Hepatocyte (in vitro differentiated cells): ENCODE measurements around the gene RPP40. TPM values are rescaled to one million over a fixed set of nuclear protein-coding genes. Genes with fewer than 3 reads are reported as not detected.

Experiments used
- DNase-seq: peaks from one replicate; pipeline ENCODE4 v3.0.0-alpha.2; 2016; ENCODE audit warnings: low spot score
- H2AFZ ChIP-seq: fragments of 200-600 bp; sonication (generic); 2 replicates; pipeline ENCODE4 v1.6.0; 2016; ENCODE audit warnings: antibody characterized with exemption, mild to moderate bottlenecking
- H3K27ac ChIP-seq: fragments of 200-600 bp; sonication (generic); 2 replicates; pipeline ENCODE4 v1.5.1; 2016; ENCODE audit warnings: mild to moderate bottlenecking
- H3K27me3 ChIP-seq: fragments of 200-600 bp; sonication (generic); 2 replicates; pipeline ENCODE4 v1.6.1; 2016
- H3K36me3 ChIP-seq: fragments of 200-600 bp; sonication (generic); replicated peaks from 2 replicates; pipeline ENCODE4 v1.5.1; 2016; ENCODE audit warnings: low read depth; ENCODE audit not compliant: insufficient read depth
- H3K4me1 ChIP-seq: fragments of 200-600 bp; sonication (generic); 2 replicates; pipeline ENCODE4 v1.5.1; 2016; ENCODE audit warnings: mild to moderate bottlenecking, moderate library complexity; ENCODE audit not compliant: insufficient read depth
- H3K4me2 ChIP-seq: fragments of 200-600 bp; sonication (generic); 2 replicates; pipeline ENCODE4 v1.6.0; 2016
- H3K4me3 ChIP-seq: fragments of 200-600 bp; sonication (generic); 2 replicates; pipeline ENCODE4 v1.5.1; 2016; ENCODE audit warnings: mild to moderate bottlenecking
- H3K79me2 ChIP-seq: fragments of 200-600 bp; sonication (generic); 2 replicates; pipeline ENCODE4 v1.6.0; 2017; ENCODE audit warnings: mild to moderate bottlenecking
- H3K9me2 ChIP-seq: fragments of 200-600 bp; sonication (generic); replicated peaks from 2 replicates; pipeline ENCODE4 v1.6.0; 2017; ENCODE audit warnings: mild to moderate bottlenecking; ENCODE audit not compliant: insufficient read depth
- H3K9me3 ChIP-seq: fragments of 200-600 bp; sonication (generic); 2 replicates; pipeline ENCODE4 v1.5.1; 2016; ENCODE audit warnings: low read depth, mild to moderate bottlenecking
- H4K20me1 ChIP-seq: fragments of 200-600 bp; sonication (generic); 2 replicates; pipeline ENCODE4 v1.6.0; 2016; ENCODE audit warnings: mild to moderate bottlenecking; ENCODE audit not compliant: insufficient read depth, poor library complexity, severe bottlenecking
- CTCF ChIP-seq: fragments of 200-600 bp; sonication (generic); IDR thresholded peaks from 2 replicates; pipeline ENCODE4 v1.5.1; 2016; ENCODE audit warnings: antibody characterized with exemption, mild to moderate bottlenecking; ENCODE audit not compliant: poor library complexity
- EZH2 ChIP-seq: fragments of 200-600 bp; sonication (generic); IDR thresholded peaks from 2 replicates; pipeline ENCODE4 v1.6.1; 2016; ENCODE audit warnings: antibody characterized with exemption, mild to moderate bottlenecking, borderline replicate concordance
- EZH2phosphoT487 ChIP-seq: fragments of 200-600 bp; sonication (generic); IDR thresholded peaks from one replicate; pipeline ENCODE4 v1.6.1; 2018; ENCODE audit warnings: antibody characterized with exemption, mild to moderate bottlenecking, low read depth, moderate library complexity; ENCODE audit not compliant: unreplicated experiment, severe bottlenecking
- WGBS: methylation state at CpG from one replicate; pipeline ENCODE4 v1.1.6; 2016; ENCODE audit warnings: low lambda C conversion rate; ENCODE audit errors: missing lambda C conversion rate; 5-methylcytosine and 5-hydroxymethylcytosine counted together
- polyA plus RNA-seq: library from polyadenylated mRNA; unstranded; fragments of >200 nt; fragmentation: Nextera tagmentation; extraction: Ambion mirVana; gene quantifications from 2 replicates; pipeline ENCODE4 v1.2.1, GENCODE V29; 2016
- total RNA-seq: library from RNA; depleted of rRNA; stranded (reverse); fragments of >200 nt; gene quantifications from 2 replicates; pipeline ENCODE4 v1.2.3, GENCODE V29; 2014

The RPP40 gene
- total and polyA plus RNA-seq, 2 experiments from 2014 or later, result 17.7 to 24.8 TPM

GRCh38 chr6:5030596-5031136, 26.8 kb upstream of the RPP40 start:
- Histone ChIP-seq H3K27me3 (no peaks in the 10 kb centered on the region), H3K4me2 (no peak overlapping the region), H3K9me2 (no peaks in the 10 kb centered on the region), H3K36me3 (no peaks in the 10 kb centered on the region), H4K20me1 (no peaks in the 10 kb centered on the region), H2AFZ (peak overlapping the region; percentile 6), H3K4me3 (no peak overlapping the region), H3K4me1 (peaks cover 3% of the 10 kb centered on the region), H3K79me2 (no peaks in the 10 kb centered on the region), H3K9me3 (no peaks in the 10 kb centered on the region), H3K27ac (no peak overlapping the region)
- 26% methylated on average over 13 of the region's 13 CpGs for WGBS
- peak; percentile 89 for DNase-seq
- TF ChIP-seq EZH2phosphoT487 (no peak), CTCF (peak; percentile 63), EZH2 (no peak)

- H3K79me2 ChIP-seq, result no peaks in the 10 kb centered on the region
- no peaks in the 10 kb centered on the region for H3K9me3 ChIP-seq
- no peaks in the 10 kb centered on the region for H3K27me3 ChIP-seq
- 97% methylated on average over 5 of the region's 5 CpGs for WGBS
- peaks cover 6% of the 10 kb centered on the region for H3K4me1 ChIP-seq
- H3K4me3 ChIP-seq, result no peak overlapping the region
- no peak for DNase-seq
- H3K4me2 ChIP-seq, result no peak overlapping the region
- TF ChIP-seq CTCF, result no peak
- TF ChIP-seq EZH2phosphoT487, result no peak
- no peak for TF ChIP-seq EZH2
- no peaks in the 10 kb centered on the region for H4K20me1 ChIP-seq
- H3K36me3 ChIP-seq, result no peaks in the 10 kb centered on the region
- H2AFZ ChIP-seq, result no peak overlapping the region
- H3K27ac ChIP-seq, result no peak overlapping the region
- H3K9me2 ChIP-seq, result no peaks in the 10 kb centered on the region
These were observed 25.8 kb upstream of the RPP40 start for GRCh38 chr6:5029609-5030008.

- Histone ChIP-seq H3K36me3 (no peaks in the 10 kb centered on the region), H4K20me1 (no peaks in the 10 kb centered on the region), H3K9me2 (no peaks in the 10 kb centered on the region), H3K9me3 (no peaks in the 10 kb centered on the region), H3K4me3 (no peak overlapping the region), H3K27me3 (no peaks in the 10 kb centered on the region), H3K4me2 (no peak overlapping the region), H3K4me1 (peaks cover 6% of the 10 kb centered on the region), H3K79me2 (no peaks in the 10 kb centered on the region), H3K27ac (no peak overlapping the region), H2AFZ (no peak overlapping the region)
- TF ChIP-seq EZH2 (no peak), EZH2phosphoT487 (no peak), CTCF (no peak)
- WGBS, result 74% methylated on average over 5 of the region's 5 CpGs
- DNase-seq, result no peak
These were observed 25.1 kb upstream of the RPP40 start for GRCh38 chr6:5028921-5029320.

- H3K4me1 ChIP-seq, result peaks cover 6% of the 10 kb centered on the region
- H3K79me2 ChIP-seq, result no peaks in the 10 kb centered on the region
- no peaks in the 10 kb centered on the region for H3K9me3 ChIP-seq
- no peaks in the 10 kb centered on the region for H4K20me1 ChIP-seq
- H2AFZ ChIP-seq, result no peak overlapping the region
- 99% methylated on average over 7 of the region's 7 CpGs for WGBS
- TF ChIP-seq EZH2phosphoT487, result no peak
- TF ChIP-seq CTCF, result no peak
- TF ChIP-seq EZH2, result no peak
- no peak overlapping the region for H3K4me3 ChIP-seq
- H3K4me2 ChIP-seq, result no peak overlapping the region
- no peak overlapping the region for H3K27ac ChIP-seq
- no peaks in the 10 kb centered on the region for H3K27me3 ChIP-seq
- no peak for DNase-seq
- no peaks in the 10 kb centered on the region for H3K9me2 ChIP-seq
- H3K36me3 ChIP-seq, result no peaks in the 10 kb centered on the region
These were observed 24.5 kb upstream of the RPP40 start for GRCh38 chr6:5028301-5028700.
